PFSK-1 (cell line): ENCODE measurements around the gene OR7G3.

Experiments
- POLR2AphosphoS5 ChIP-seq: IDR thresholded peaks from 2 replicates; pipeline ENCODE4 v1.6.1; 2012; ENCODE audit warnings: low read depth, mild to moderate bottlenecking, control low read depth, low read length, moderate library complexity
- REST ChIP-seq, 2 experiments: IDR thresholded peaks; 2 replicates each; pipeline versions ENCODE4 v1.6.1 to v1.8.0; 2011 to 2012; ENCODE audit warnings: low read depth in 2 of 2, low read length in 2 of 2, control low read depth in 1 of 2, inconsistent platforms in 1 of 2, mild to moderate bottlenecking in 1 of 2, moderate library complexity in 1 of 2; ENCODE audit not compliant: insufficient read depth in 1 of 2
- TAF1 ChIP-seq: IDR thresholded peaks from 2 replicates; pipeline ENCODE4 v1.6.1; 2012; ENCODE audit warnings: low read length, control low read depth, borderline replicate concordance; ENCODE audit not compliant: insufficient read depth

- TF ChIP-seq TAF1 (no peak), POLR2AphosphoS5 (no peak), REST (IDR thresholded peaks at IDR 0.05; ENCODE audit: insufficient read depth in 1 of 2, low read depth in 2 of 2, low read length in 2 of 2) (no peak)
Observed at GRCh38 chr19:9171393-9171991, 44.7 kb upstream of the OR7G3 start.
